ENCODE data around the gene RBKS.
A peak's percentile ranks its signal among the peaks of the same experiment; 100 is the strongest.

The RBKS gene

DNA sequence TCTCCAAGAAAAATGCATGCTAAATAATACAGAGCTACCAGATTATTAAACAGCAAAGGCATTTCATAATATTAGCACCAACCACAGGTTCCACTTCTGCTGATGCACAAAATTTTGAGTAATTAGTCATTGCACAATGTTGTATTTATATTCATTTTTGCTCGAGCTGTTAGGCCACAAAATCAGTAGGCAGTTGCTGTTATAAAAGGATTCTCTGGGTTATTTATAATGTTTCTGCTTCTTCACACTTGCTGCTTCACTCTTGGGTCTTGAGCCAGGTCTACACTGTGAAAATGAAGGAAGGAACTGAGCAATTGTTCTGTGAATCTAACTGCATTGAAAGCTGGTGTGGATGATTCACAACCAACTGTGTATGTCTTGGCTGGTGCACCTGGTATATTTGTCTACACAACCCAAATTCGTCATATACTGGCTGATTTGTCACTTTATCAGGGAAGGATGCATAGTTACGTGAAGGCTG is 80.4 kb downstream of the RBKS start:
- no peak overlapping the region for H3K4me3 ChIP-seq (ENCODE audit: low read depth, low read length)
- no peaks in the 10 kb centered on the region for H3K27me3 ChIP-seq (ENCODE audit: insufficient read depth, low read length)
- no peak overlapping the region for H3K4ac ChIP-seq (ENCODE audit: low read depth, low read length)
- no CpG with 5 or more reads among the region's 3 CpGs for WGBS (ENCODE audit: extremely low coverage, insufficient coverage, insufficient read length)
- no peak overlapping the region for H4K8ac ChIP-seq (ENCODE audit: low read depth, low read length)
- H3K4me2 ChIP-seq (ENCODE audit: low read length), result no peak overlapping the region
- H2AK5ac ChIP-seq (ENCODE audit: low read length), result no peak overlapping the region
- no peaks in the 10 kb centered on the region for H3K79me2 ChIP-seq (ENCODE audit: control insufficient read depth, insufficient read depth, low read length, poor library complexity)
- DNase-seq, result peak in 1 of 2 donors; percentile 4
- H3K36me3 ChIP-seq (ENCODE audit: control insufficient read depth in 1 of 2, insufficient read depth in 2 of 2, low read length in 2 of 2), result no peaks in the 10 kb centered on the region
- H3K27ac ChIP-seq (ENCODE audit: low read depth, low read length), result no peak overlapping the region
- H3K18ac ChIP-seq (ENCODE audit: low read length), result no peak overlapping the region
- no peak overlapping the region for H2BK120ac ChIP-seq (ENCODE audit: insufficient read depth, low read length, poor library complexity)
- H3K9me3 ChIP-seq (ENCODE audit: insufficient read depth, low read depth, low read length), result no peaks in the 10 kb centered on the region
- H3K4me1 ChIP-seq (ENCODE audit: control insufficient read depth in 1 of 2, insufficient read depth in 2 of 2, low read length in 2 of 2), result no peaks in the 10 kb centered on the region
- H4K91ac ChIP-seq (ENCODE audit: low read depth, low read length), result no peak overlapping the region
- H3K9ac ChIP-seq (ENCODE audit: low read length), result no peak overlapping the region
- no peak overlapping the region for H2BK12ac ChIP-seq (ENCODE audit: low read length)
- no peak overlapping the region for H2BK5ac ChIP-seq (ENCODE audit: low read depth, low read length, poor library complexity)
- no peak overlapping the region for H3K14ac ChIP-seq (ENCODE audit: low read length)
- H2AFZ ChIP-seq (ENCODE audit: insufficient read depth, low read length, poor library complexity), result no peak overlapping the region
- no peak overlapping the region for H4K12ac ChIP-seq (ENCODE audit: low read depth, low read length)
- H3K79me1 ChIP-seq (ENCODE audit: low read length), result no peaks in the 10 kb centered on the region
- H3K23ac ChIP-seq (ENCODE audit: low read length), result no peak overlapping the region

DNA sequence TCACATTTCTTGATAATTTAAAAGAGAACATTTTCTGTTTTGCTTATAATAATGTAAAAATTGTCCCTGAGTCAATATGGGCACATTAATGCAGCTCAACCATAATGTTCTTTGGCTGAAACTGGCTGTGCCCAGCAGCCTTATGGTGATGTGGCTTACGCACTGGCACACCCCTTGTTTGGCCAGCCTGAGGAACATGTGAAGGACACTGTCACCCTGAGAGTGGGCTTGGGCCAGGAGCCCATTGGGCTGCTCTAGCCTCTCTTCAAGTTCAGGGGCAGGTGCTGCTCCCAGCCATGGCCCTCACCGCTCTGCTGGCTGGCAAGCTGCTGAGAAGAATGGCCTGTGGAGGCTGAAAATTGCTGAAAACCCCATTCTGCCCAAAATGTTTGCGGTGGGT is 81.2 kb downstream of the RBKS start:
- Histone ChIP-seq H3K79me1 (ENCODE audit: low read length) (no peaks in the 10 kb centered on the region), H3K36me3 (ENCODE audit: control insufficient read depth in 1 of 2, insufficient read depth in 2 of 2, low read length in 2 of 2) (no peaks in the 10 kb centered on the region), H2BK12ac (ENCODE audit: low read length) (no peak overlapping the region), H3K18ac (ENCODE audit: low read length) (no peak overlapping the region), H2AK5ac (ENCODE audit: low read length) (no peak overlapping the region), H3K23ac (ENCODE audit: low read length) (no peak overlapping the region), H3K4me1 (ENCODE audit: control insufficient read depth in 1 of 2, insufficient read depth in 2 of 2, low read length in 2 of 2) (no peaks in the 10 kb centered on the region), H3K4ac (ENCODE audit: low read depth, low read length) (no peak overlapping the region), H2BK5ac (ENCODE audit: low read depth, low read length, poor library complexity) (no peak overlapping the region), H4K12ac (ENCODE audit: low read depth, low read length) (no peak overlapping the region), H3K4me3 (ENCODE audit: low read depth, low read length) (no peak overlapping the region), H4K91ac (ENCODE audit: low read depth, low read length) (no peak overlapping the region), H3K9ac (ENCODE audit: low read length) (no peak overlapping the region), H2BK120ac (ENCODE audit: insufficient read depth, low read length, poor library complexity) (no peak overlapping the region), H2AFZ (ENCODE audit: insufficient read depth, low read length, poor library complexity) (no peak overlapping the region), H3K27ac (ENCODE audit: low read depth, low read length) (no peak overlapping the region), H3K4me2 (ENCODE audit: low read length) (no peak overlapping the region), H3K79me2 (ENCODE audit: control insufficient read depth, insufficient read depth, low read length, poor library complexity) (no peaks in the 10 kb centered on the region), H3K27me3 (ENCODE audit: insufficient read depth, low read length) (no peaks in the 10 kb centered on the region), H4K8ac (ENCODE audit: low read depth, low read length) (no peak overlapping the region), H3K9me3 (ENCODE audit: insufficient read depth, low read depth, low read length) (no peaks in the 10 kb centered on the region), H3K14ac (ENCODE audit: low read length) (no peak overlapping the region)
- WGBS (ENCODE audit: extremely low coverage, insufficient coverage, insufficient read length), result no CpG with 5 or more reads among the region's 3 CpGs
- no peak for DNase-seq

DNA sequence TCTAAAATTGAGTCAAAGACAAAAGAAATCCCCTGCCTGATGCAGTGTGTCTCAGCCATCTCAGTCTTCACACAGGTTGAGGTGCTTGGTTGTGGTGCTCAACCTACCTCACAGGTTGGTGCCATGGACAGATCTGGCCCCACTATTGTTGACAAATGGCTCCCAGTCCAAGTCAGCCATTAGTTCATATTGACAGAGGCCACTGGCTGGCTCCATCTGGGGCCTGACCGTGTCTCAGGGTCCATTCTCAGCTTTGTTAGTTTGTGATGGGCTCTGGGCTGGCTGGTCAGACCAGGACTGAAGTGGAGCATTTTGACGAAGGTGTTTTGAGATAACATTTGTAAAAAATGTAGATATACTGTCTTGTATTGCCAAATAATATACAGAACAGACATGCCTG is 81.8 kb downstream of the RBKS start:
- no peak overlapping the region for H2AFZ ChIP-seq (ENCODE audit: insufficient read depth, low read length, poor library complexity)
- no peak overlapping the region for H3K18ac ChIP-seq (ENCODE audit: low read length)
- H3K4me3 ChIP-seq (ENCODE audit: low read depth, low read length), result no peak overlapping the region
- H3K4me1 ChIP-seq (ENCODE audit: control insufficient read depth in 1 of 2, insufficient read depth in 2 of 2, low read length in 2 of 2), result no peaks in the 10 kb centered on the region
- no peaks in the 10 kb centered on the region for H3K36me3 ChIP-seq (ENCODE audit: control insufficient read depth in 1 of 2, insufficient read depth in 2 of 2, low read length in 2 of 2)
- no peak overlapping the region for H3K4me2 ChIP-seq (ENCODE audit: low read length)
- H3K23ac ChIP-seq (ENCODE audit: low read length), result peak overlapping the region; percentile 37
- H3K4ac ChIP-seq (ENCODE audit: low read depth, low read length), result no peak overlapping the region
- no peak overlapping the region for H2BK12ac ChIP-seq (ENCODE audit: low read length)
- no peaks in the 10 kb centered on the region for H3K27me3 ChIP-seq (ENCODE audit: insufficient read depth, low read length)
- H4K91ac ChIP-seq (ENCODE audit: low read depth, low read length), result no peak overlapping the region
- no peak for DNase-seq
- H3K27ac ChIP-seq (ENCODE audit: low read depth, low read length), result no peak overlapping the region
- H3K14ac ChIP-seq (ENCODE audit: low read length), result no peak overlapping the region
- no peak overlapping the region for H4K12ac ChIP-seq (ENCODE audit: low read depth, low read length)
- no peaks in the 10 kb centered on the region for H3K79me1 ChIP-seq (ENCODE audit: low read length)
- no peak overlapping the region for H2BK120ac ChIP-seq (ENCODE audit: insufficient read depth, low read length, poor library complexity)
- H3K79me2 ChIP-seq (ENCODE audit: control insufficient read depth, insufficient read depth, low read length, poor library complexity), result no peaks in the 10 kb centered on the region
- H3K9ac ChIP-seq (ENCODE audit: low read length), result no peak overlapping the region
- no peaks in the 10 kb centered on the region for H3K9me3 ChIP-seq (ENCODE audit: insufficient read depth, low read depth, low read length)
- no peak overlapping the region for H4K8ac ChIP-seq (ENCODE audit: low read depth, low read length)
- no peak overlapping the region for H2BK5ac ChIP-seq (ENCODE audit: low read depth, low read length, poor library complexity)
- no CpG with 5 or more reads among the region's 2 CpGs for WGBS (ENCODE audit: extremely low coverage, insufficient coverage, insufficient read length)
- no peak overlapping the region for H2AK5ac ChIP-seq (ENCODE audit: low read length)

DNA sequence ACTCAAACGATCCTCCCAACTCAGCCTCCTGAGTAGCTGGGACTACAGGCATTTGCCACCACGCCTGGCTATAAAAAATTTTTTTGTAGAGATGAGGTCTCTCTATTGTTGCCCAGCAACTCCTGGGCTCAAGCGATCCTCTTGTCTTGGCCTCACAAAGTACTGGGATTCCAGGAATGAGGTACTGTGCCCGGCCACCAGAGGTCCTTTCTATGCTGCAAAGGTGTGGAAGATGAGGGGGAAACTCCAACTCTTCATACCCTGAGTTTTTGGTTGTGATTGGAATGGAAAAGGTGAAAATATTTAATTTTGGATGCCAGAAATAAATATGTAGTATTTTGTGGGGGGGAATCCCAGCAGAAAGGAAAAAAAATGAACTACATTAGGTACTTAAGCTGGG is 82.7 kb downstream of the RBKS start:
- H2BK5ac ChIP-seq (ENCODE audit: low read depth, low read length, poor library complexity), result no peak overlapping the region
- no peak overlapping the region for H4K91ac ChIP-seq (ENCODE audit: low read depth, low read length)
- H3K79me1 ChIP-seq (ENCODE audit: low read length), result no peaks in the 10 kb centered on the region
- WGBS (ENCODE audit: extremely low coverage, insufficient coverage, insufficient read length), result no CpG with 5 or more reads among the region's 4 CpGs
- peak; percentile 8 to 50 for DNase-seq
- H3K23ac ChIP-seq (ENCODE audit: low read length), result no peak overlapping the region
- H3K79me2 ChIP-seq (ENCODE audit: control insufficient read depth, insufficient read depth, low read length, poor library complexity), result no peaks in the 10 kb centered on the region
- no peaks in the 10 kb centered on the region for H3K9me3 ChIP-seq (ENCODE audit: insufficient read depth, low read depth, low read length)
- H2BK120ac ChIP-seq (ENCODE audit: insufficient read depth, low read length, poor library complexity), result no peak overlapping the region
- H3K36me3 ChIP-seq (ENCODE audit: control insufficient read depth in 1 of 2, insufficient read depth in 2 of 2, low read length in 2 of 2), result no peaks in the 10 kb centered on the region
- H3K18ac ChIP-seq (ENCODE audit: low read length), result no peak overlapping the region
- no peak overlapping the region for H3K4ac ChIP-seq (ENCODE audit: low read depth, low read length)
- H4K8ac ChIP-seq (ENCODE audit: low read depth, low read length), result no peak overlapping the region
- no peak overlapping the region for H3K9ac ChIP-seq (ENCODE audit: low read length)
- no peak overlapping the region for H2AK5ac ChIP-seq (ENCODE audit: low read length)
- no peak overlapping the region for H3K4me3 ChIP-seq (ENCODE audit: low read depth, low read length)
- no peaks in the 10 kb centered on the region for H3K27me3 ChIP-seq (ENCODE audit: insufficient read depth, low read length)
- H4K12ac ChIP-seq (ENCODE audit: low read depth, low read length), result no peak overlapping the region
- no peak overlapping the region for H3K4me2 ChIP-seq (ENCODE audit: low read length)
- H3K4me1 ChIP-seq (ENCODE audit: control insufficient read depth in 1 of 2, insufficient read depth in 2 of 2, low read length in 2 of 2), result no peaks in the 10 kb centered on the region
- H3K27ac ChIP-seq (ENCODE audit: low read depth, low read length), result no peak overlapping the region
- H3K14ac ChIP-seq (ENCODE audit: low read length), result no peak overlapping the region
- H2BK12ac ChIP-seq (ENCODE audit: low read length), result no peak overlapping the region
- H2AFZ ChIP-seq (ENCODE audit: insufficient read depth, low read length, poor library complexity), result no peak overlapping the region

Measured in trophoblast cell (in vitro differentiated cells and primary cell).